NCI-H187 treated with DMSO at 0.1 percent for 48 hours (cell line): ENCODE measurements around the gene CYP2E1.
"Not testable (repeated sequence)": the region's sequence is repeated elsewhere in the genome, so short reads cannot be mapped to it uniquely, and the experiment has no call there.

ENCODE experiments used
- DNase-seq: peaks from one replicate; lab custom pipeline; 2025; lab: John Stamatoyannopoulos, UW

Gene CYP2E1

DNA sequence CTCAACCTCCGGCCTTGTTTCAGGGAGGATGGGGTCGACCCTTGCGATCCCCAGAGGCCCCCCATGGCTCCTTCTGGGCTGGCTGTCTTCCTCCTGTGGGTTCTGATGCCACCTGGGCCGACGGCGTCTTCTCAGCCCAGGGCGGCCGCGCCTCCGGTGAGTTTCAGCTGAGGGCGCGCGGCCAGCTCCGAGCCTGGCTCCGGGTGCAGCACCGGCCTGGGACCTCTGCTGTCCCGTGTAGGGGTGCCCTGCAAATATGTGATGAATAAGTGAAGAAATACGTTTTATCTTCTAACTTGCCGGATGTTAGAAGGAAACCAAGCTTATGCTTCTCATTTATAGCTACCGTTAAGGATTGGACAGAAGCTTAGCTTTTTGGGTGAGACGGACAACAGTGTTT, 42.6 kb downstream of the CYP2E1 start:
- not testable (repeated sequence) for DNase-seq

DNA sequence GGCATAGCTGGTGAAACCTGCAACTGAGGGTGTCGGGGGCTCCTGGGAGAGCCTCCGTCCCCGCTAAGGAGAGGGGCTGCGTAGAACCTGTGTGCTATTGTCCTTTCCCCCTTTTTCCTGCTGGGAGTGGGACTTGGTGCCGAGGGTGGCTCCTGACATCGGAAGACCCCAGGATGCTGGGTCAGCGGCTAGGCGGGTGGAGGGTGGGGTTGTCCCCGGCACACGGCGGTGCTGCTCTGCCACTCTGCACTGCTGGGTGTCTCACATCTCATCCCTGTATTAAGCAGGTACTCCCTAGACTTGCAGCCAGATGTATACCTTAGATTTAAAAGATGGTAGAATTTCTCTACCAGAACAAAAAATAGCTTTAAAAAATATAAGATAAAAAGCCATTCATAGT, 44.9 kb downstream of the CYP2E1 start:
- DNase-seq: not testable (repeated sequence)

DNA sequence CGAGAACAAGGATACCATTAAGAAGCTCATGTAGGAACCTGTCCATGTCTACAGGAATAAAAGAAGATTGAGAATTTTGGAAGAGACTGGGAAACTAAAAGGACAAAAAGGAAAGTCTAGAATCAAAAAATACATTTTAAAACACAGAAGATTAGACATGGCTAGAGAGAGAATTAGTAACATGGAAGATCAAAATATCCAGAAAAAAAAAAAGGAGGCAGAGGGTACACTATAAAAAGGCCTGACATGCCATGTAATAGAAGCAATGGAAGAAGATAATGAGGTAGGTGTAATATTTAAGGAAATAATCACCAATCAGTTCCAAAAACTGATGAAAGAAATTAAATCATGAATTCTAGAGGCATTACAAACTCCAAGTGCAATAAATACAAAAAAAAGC, 46.3 kb downstream of the CYP2E1 start:
- DNase-seq: not testable (repeated sequence)

DNA sequence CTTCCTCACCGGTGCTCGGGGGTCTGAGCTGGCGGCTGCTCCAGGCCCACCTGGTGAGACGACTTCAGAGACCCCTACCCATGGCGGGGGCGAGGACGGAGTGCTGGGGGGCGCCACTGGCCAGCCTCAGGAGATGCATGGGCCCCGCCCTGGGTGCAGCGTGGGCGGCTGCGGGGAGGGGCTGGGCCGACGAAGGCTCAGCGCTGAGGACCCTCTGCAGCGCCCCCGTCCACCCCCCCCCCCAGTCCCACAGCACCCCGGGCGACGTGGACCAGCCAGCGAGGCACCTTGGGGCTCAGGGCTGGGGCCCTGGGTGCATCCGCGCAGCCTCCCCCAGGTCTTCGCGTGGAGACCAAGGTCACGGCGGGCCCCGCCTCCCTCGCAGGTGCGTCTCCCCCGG, 49.9 kb downstream of the CYP2E1 start:
- not testable (repeated sequence) for DNase-seq
